IPS DF 6.9 (cell line): ENCODE results near the gene FAM193A.
A peak's percentile ranks its signal among the peaks of the same experiment; 100 is the strongest.
"Not testable (repeated sequence)": the region's sequence is repeated elsewhere in the genome, so short reads cannot be mapped to it uniquely, and the experiment has no call there.

Source experiments
- DNase-seq: peaks from one replicate; pipeline ENCODE4 v3.0.0-alpha.2; 2013; ENCODE audit warnings: low read depth, low spot score
- H3K27ac ChIP-seq: one replicate; pipeline ENCODE4 v1.5.1; 2013; ENCODE audit warnings: low read length, control low read depth
- H3K27me3 ChIP-seq: 2 replicates; pipeline ENCODE4 v1.6.1; 2013; ENCODE audit warnings: mild to moderate bottlenecking, low read length; ENCODE audit not compliant: control insufficient read depth, insufficient read depth
- H3K36me3 ChIP-seq: 2 replicates; pipeline ENCODE4 v1.6.1; 2013; ENCODE audit warnings: low read length; ENCODE audit not compliant: control insufficient read depth, insufficient read depth
- H3K4me1 ChIP-seq: 2 replicates; pipeline ENCODE4 v1.6.1; 2013; ENCODE audit warnings: low read length; ENCODE audit not compliant: control insufficient read depth, insufficient read depth
- H3K4me3 ChIP-seq: 2 replicates; pipeline ENCODE4 v1.5.1; 2013; ENCODE audit warnings: mild to moderate bottlenecking, low read length
- H3K9me3 ChIP-seq: 2 replicates; pipeline ENCODE4 v1.6.1; 2013; ENCODE audit warnings: low read length, inconsistent platforms; ENCODE audit not compliant: control insufficient read depth, insufficient read depth
- WGBS: extraction: QIAGEN DNeasy Blood & Tissue Kit; methylation state at CpG from one replicate; pipeline ENCODE4 v1.1.7; 2013; ENCODE audit warnings: mixed read lengths, missing lambda C conversion rate; ENCODE audit not compliant: insufficient read length, insufficient coverage; 5-methylcytosine and 5-hydroxymethylcytosine counted together

The FAM193A gene

GRCh38 chr4:2756691-2757350, 220.4 kb downstream of the FAM193A start:
- no peak overlapping the region for H3K4me3 ChIP-seq
- H3K4me1 ChIP-seq = peaks cover 4% of the 10 kb centered on the region; the same call in 1 of the 2 replicates
- DNase-seq = no peak
- WGBS = no CpG with 5 or more reads among the region's 25 CpGs
- no peaks in the 10 kb centered on the region for H3K27me3 ChIP-seq
- H3K9me3 ChIP-seq = no peaks in the 10 kb centered on the region
- no peaks in the 10 kb centered on the region for H3K36me3 ChIP-seq
- H3K27ac ChIP-seq = no peak overlapping the region

GRCh38 chr4:2757426-2757825, 221.0 kb downstream of the FAM193A start:
- Histone ChIP-seq H3K4me1 (peaks cover 4% of the 10 kb centered on the region; the same call in 1 of the 2 replicates), H3K27ac (no peak overlapping the region), H3K27me3 (no peaks in the 10 kb centered on the region), H3K36me3 (no peaks in the 10 kb centered on the region), H3K9me3 (no peaks in the 10 kb centered on the region), H3K4me3 (no peak overlapping the region)
- DNase-seq = no peak
- no CpG with 5 or more reads among the region's 3 CpGs for WGBS

- no peak for DNase-seq
Measured at GRCh38 chr4:2761035-2761923, 224.8 kb downstream of the FAM193A start.

GRCh38 chr4:2762048-2762447, 225.6 kb downstream of the FAM193A start:
- no peaks in the 10 kb centered on the region for H3K27me3 ChIP-seq
- H3K4me3 ChIP-seq = no peak overlapping the region
- no CpG with 5 or more reads among the region's 5 CpGs for WGBS
- H3K27ac ChIP-seq = no peak overlapping the region
- no peaks in the 10 kb centered on the region for H3K36me3 ChIP-seq
- peaks cover 3% of the 10 kb centered on the region; the same call in 1 of the 2 replicates for H3K4me1 ChIP-seq
- H3K9me3 ChIP-seq = no peaks in the 10 kb centered on the region
- no peak for DNase-seq

More at GRCh38 chr4:2761035-2761923, 224.8 kb downstream of the FAM193A start:
- H3K4me1 ChIP-seq = peaks cover 3% of the 10 kb centered on the region; the same call in 1 of the 2 replicates
- no peaks in the 10 kb centered on the region for H3K36me3 ChIP-seq
- no peaks in the 10 kb centered on the region for H3K9me3 ChIP-seq
- WGBS = no CpG with 5 or more reads among the region's 14 CpGs
- H3K27me3 ChIP-seq = no peaks in the 10 kb centered on the region
- H3K4me3 ChIP-seq = no peak overlapping the region
- H3K27ac ChIP-seq = no peak overlapping the region

- H3K27ac ChIP-seq, H3K4me3 ChIP-seq, H3K36me3 ChIP-seq, DNase-seq, H3K27me3 ChIP-seq, H3K9me3 ChIP-seq, H3K4me1 ChIP-seq: not testable (repeated sequence)
- no CpG with 5 or more reads among the region's 42 CpGs for WGBS
Measured at GRCh38 chr4:2762486-2763370, 226.3 kb downstream of the FAM193A start.

- Histone ChIP-seq H3K27ac (no peak overlapping the region), H3K4me3 (peak overlapping the region; percentile 36; the same call in 1 of the 2 replicates)
Measured at GRCh38 chr4:2763511-2763967, 227.1 kb downstream of the FAM193A start.

GRCh38 chr4:2765832-2766526, 229.5 kb downstream of the FAM193A start:
- H3K4me1 ChIP-seq = peaks cover 3% of the 10 kb centered on the region; the same call in 1 of the 2 replicates
- H3K36me3 ChIP-seq = no peaks in the 10 kb centered on the region
- no peak overlapping the region for H3K27ac ChIP-seq
- no peaks in the 10 kb centered on the region for H3K27me3 ChIP-seq
- DNase-seq = no peak
- H3K9me3 ChIP-seq = no peaks in the 10 kb centered on the region
- no CpG with 5 or more reads among the region's 12 CpGs for WGBS
- H3K4me3 ChIP-seq = no peak overlapping the region

More at GRCh38 chr4:2763511-2763967, 227.1 kb downstream of the FAM193A start:
- peaks cover 3% of the 10 kb centered on the region; the same call in 1 of the 2 replicates for H3K4me1 ChIP-seq
- no peak for DNase-seq
- WGBS = no CpG with 5 or more reads among the region's 23 CpGs
- no peaks in the 10 kb centered on the region for H3K27me3 ChIP-seq
- H3K9me3 ChIP-seq = no peaks in the 10 kb centered on the region
- no peaks in the 10 kb centered on the region for H3K36me3 ChIP-seq

GRCh38 chr4:2767046-2767704, 230.7 kb downstream of the FAM193A start:
- Histone ChIP-seq H3K4me1 (no peaks in the 10 kb centered on the region), H3K27ac (no peak overlapping the region), H3K9me3 (no peaks in the 10 kb centered on the region), H3K36me3 (no peaks in the 10 kb centered on the region), H3K27me3 (no peaks in the 10 kb centered on the region), H3K4me3 (no peak overlapping the region)
- DNase-seq = no peak
- WGBS = no CpG with 5 or more reads among the region's 5 CpGs

GRCh38 chr4:2767705-2768074, 231.2 kb downstream of the FAM193A start:
- H3K27ac ChIP-seq = no peak overlapping the region
- H3K4me3 ChIP-seq = no peak overlapping the region
- no CpG with 5 or more reads among the region's 11 CpGs for WGBS
- H3K36me3 ChIP-seq = no peaks in the 10 kb centered on the region
- H3K27me3 ChIP-seq = no peaks in the 10 kb centered on the region
- no peak for DNase-seq
- no peaks in the 10 kb centered on the region for H3K4me1 ChIP-seq
- H3K9me3 ChIP-seq = no peaks in the 10 kb centered on the region
